Stimulated activated CD8-positive, alpha-beta memory T cell treated with anti-CD3 and anti-CD28 coated beads, Interleukin-4, amount 100 ng/mL, for 24 hours (primary cell): ENCODE data around the gene OR8G5.
"Not testable (repeated sequence)": the region's sequence is repeated elsewhere in the genome, so short reads cannot be mapped to it uniquely, and the experiment has no call there.

Experiments
- DNase-seq: peaks from one replicate; pipeline ENCODE4 v3.0.0-alpha.2; 2020; ENCODE audit warnings: low read depth

The OR8G5 gene, protein sequence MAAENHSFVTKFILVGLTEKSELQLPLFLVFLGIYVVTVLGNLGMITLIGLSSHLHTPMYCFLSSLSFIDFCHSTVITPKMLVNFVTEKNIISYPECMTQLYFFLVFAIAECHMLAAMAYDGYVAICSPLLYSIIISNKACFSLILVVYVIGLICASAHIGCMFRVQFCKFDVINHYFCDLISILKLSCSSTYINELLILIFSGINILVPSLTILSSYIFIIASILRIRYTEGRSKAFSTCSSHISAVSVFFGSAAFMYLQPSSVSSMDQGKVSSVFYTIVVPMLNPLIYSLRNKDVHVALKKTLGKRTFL

GRCh38 chr11:124256076-124256475 is at the start of gene OR8G5:
OR8G5 (plus strand) TSS chr11:124256376; CDS start chr11:124264932, 8,556 bp downstream.
- no peak for DNase-seq

DNA sequence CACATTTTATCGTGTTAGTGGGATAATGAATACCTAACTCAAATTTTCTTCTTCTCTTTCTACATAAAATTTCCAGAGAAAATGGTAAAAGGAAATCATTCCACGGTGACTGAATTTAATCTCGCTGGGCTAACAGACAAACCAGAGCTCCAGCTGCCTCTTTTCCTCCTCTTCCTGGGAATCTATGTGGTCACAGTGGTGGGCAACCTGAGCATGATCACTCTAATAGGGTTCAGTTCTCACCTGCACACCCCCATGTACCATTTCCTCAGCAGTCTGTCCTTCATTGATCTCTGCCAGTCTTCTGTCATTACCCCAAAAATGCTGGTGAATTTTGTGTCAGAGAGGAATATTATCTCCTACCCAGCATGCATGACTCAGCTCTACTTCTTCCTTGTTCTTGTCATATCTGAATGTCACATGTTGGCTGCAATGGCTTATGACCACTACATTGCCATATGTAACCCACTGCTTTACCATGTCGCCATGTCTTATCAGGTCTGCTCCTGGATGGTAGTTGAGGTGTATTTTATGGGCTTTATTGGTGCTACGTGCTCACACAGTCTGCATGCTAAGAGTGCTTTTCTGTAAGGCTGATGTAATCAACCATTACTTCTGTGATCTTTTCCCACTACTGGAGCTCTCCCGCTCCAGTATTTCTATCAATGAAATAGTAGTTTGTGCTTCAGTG is 48.9 kb upstream of the OR8G5 start:
- no peak for DNase-seq

DNA sequence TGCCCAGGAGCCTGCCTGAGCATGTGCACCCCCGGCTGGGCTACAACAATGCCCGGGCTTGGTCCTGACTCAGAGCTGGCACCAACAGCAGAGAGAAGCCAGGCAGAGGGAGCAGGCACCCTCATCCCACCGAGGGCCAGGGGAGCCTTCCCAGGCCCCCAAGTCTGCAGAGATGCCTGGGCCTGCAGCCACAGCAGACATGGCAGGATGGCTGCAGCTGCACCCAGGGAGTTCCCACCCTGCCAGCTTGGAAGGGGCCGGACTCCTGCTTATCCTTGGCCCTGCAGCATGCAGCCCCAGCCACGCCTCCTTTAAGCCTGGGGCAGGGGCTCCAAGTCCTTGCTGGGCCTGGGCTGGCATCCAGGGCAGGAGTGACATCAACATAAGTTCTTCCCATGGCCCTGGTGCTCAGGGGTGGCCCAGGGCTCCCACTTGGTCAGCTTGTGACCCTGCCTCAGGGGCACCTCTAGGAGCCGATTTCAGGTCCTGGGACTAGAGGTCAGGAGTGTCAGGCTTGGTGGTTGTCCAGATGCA is 46.3 kb upstream of the OR8G5 start:
- no peak for DNase-seq

GRCh38 chr11:124210421-124210820 is 45.8 kb upstream of the OR8G5 start:
- no peak for DNase-seq

DNA sequence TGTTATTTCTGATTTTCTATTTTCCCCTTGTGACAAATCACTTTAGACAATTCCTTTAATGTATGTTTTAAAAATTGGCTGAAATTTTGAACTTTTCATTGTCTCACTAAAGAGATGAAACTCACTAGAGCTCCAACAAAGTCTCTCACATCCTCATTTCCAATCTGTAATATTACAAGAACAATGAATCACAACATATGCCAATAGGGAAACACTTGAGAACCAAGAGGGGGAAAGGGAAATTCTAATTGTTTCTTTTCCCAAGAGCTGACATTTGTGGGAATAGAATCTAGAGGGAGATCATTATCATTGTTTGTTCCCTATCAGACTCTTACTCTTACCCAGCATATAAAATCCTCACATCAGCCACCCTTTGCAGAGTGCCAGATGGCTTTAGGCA is 44.9 kb upstream of the OR8G5 start:
- no peak for DNase-seq

DNA sequence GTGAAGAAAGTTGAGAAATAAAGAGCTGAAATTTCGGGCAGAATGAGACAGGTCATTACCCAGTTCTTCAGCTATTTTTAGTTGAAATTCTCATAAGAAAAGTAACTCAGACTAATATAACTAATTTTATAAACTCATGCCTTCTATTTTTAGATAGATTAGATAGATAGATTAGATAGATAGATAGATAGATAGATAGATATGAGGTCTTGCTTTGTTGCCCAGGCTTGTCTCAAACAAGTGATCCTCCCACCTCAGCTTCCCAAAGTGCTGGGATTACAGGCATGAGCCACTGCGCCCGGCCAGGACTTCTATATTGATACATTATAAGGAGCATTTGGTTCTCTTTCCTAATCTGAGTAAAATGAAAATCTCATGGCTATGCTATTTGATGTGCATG is 42.1 kb upstream of the OR8G5 start:
- no peak for DNase-seq

DNA sequence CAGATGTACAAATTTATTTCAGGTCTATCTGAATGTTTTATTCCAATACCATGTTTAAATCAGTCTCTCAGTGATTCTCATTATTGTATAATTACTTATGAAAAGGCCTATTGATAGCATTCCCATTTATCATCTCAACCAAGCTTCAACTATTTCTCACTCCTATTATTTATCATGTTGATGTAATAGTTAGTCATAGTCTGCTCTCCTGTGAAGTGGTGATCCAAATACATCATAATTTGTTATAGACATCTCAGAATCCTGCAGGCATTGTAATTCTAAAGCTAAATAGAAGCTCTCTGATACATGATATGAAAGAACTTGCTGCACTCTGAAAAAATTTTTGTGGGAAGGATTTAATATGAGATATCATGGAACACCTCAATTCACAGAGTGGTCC is 37.0 kb upstream of the OR8G5 start:
- no peak for DNase-seq

GRCh38 chr11:124222407-124222806 is 33.8 kb upstream of the OR8G5 start:
- no peak for DNase-seq

DNA sequence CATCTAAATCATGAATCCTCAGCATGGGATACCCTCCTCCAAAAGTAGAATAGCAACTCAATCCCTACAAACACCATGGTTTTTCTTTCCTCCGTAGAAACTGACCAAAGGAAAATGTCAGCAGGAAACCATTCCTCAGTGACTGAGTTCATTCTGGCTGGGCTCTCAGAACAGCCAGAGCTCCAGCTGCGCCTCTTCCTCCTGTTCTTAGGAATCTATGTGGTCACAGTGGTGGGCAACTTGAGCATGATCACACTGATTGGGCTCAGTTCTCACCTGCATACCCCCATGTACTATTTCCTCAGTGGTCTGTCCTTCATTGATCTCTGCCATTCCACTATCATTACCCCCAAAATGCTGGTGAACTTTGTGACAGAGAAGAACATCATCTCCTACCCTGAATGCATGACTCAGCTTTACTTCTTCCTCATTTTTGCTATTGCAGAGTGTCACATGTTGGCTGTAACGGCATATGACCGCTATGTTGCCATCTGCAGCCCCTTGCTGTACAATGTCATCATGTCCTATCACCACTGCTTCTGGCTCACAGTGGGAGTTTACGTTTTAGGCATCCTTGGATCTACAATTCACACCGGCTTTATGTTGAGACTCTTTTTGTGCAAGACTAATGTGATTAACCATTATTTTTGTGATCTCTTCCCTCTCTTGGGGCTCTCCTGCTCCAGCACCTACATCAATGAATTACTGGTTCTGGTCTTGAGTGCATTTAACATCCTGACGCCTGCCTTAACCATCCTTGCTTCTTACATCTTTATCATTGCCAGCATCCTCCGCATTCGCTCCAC is 31.4 kb upstream of the OR8G5 start:
- not testable (repeated sequence) for DNase-seq

GRCh38 chr11:124225471-124225870 is 30.7 kb upstream of the OR8G5 start:
- DNase-seq, result no peak

DNA sequence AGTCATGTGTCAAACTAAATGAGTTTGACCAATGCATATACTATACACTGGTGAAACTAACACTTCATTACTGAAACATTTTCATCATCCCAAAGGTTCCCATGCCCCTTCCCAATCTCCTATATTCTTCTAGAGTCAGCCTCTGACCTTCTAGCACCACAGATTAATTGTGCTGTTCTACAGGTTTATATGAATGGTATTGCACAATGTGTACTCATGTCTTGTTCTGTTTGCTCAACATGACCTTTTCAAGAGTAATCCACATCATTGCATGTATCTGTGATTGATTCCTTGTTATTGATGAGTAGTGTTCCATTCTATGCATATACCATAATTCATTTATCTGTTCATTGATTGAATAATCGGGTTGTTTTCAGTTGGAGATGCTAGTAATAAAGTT is 22.8 kb upstream of the OR8G5 start:
- no peak for DNase-seq

DNA sequence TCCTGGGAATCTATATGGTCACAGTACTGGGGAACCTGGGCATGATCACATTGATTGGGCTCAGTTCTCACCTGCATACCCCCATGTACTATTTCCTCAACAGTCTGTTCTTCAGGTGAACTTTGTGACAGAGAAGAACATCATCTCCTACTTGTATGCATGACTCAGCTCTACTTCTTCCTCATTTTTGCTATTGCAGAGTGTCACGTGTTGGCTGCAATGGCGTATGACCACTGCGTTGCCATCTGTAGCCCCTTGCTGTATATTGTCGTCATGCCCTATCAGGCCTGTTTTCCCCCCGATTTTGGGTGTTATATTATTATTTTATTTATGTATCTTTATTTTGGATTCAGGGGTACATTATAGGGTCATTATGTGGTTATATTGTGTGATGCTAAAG is 17.7 kb upstream of the OR8G5 start:
- no peak for DNase-seq

DNA sequence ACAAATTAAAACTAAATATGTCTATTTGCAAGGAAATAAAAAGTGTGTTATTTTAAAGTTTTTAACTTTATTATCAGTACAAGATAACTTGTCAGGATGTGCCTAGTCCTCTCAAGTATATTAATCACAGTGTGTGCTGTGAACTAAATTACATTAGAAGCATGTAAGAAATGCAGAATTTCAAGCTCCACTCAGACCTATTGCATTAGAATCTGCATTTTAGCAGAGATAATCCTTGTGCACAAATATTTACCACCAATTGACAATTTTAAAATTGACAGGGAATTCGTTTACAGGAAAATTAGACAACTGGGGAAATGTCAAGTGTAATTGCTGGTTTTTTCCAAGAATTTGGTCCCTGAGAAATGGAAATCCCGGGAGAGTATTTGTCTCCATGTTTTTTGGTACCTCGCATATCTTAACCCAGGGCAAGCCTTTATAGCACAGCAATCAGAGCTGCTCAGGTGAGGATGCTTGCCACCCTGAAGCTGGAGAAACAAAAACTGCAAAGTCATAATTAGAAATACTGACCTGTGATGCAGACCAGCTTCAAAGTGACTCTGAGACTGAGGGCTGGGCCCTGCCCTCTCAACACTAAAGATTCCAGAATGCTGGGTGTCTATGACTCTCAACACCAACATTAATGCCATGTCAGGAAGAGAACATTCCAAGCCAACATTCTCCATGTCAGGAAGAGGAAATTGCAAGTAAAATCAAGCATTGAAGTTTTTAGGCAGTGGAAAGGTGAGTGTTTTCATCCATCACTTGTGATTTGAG is 15.4 kb upstream of the OR8G5 start, which contains the start of gene OR8G1:
OR8G1 (plus strand) TSS at position 475 of the 777 bp plus-strand sequence. CDS start 8,581 bp downstream, outside the sequence.
- no peak for DNase-seq

- DNase-seq, result not testable (repeated sequence)
Measured at GRCh38 chr11:124249869-124250268, 6.3 kb upstream of the OR8G5 start.

DNA sequence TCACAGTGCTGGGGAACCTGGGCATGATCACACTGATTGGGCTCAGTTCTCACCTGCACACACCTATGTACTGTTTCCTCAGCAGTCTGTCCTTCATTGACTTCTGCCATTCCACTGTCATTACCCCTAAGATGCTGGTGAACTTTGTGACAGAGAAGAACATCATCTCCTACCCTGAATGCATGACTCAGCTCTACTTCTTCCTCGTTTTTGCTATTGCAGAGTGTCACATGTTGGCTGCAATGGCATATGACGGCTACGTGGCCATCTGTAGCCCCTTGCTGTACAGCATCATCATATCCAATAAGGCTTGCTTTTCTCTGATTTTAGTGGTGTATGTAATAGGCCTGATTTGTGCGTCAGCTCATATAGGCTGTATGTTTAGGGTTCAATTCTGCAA is 8.9 kb downstream of the OR8G5 start:
- DNase-seq, result not testable (repeated sequence)

GRCh38 chr11:124270886-124271285 is 14.7 kb downstream of the OR8G5 start:
- DNase-seq, result not testable (repeated sequence)

- no peak for DNase-seq
Measured at GRCh38 chr11:124274000-124274399, 17.8 kb downstream of the OR8G5 start.

DNA sequence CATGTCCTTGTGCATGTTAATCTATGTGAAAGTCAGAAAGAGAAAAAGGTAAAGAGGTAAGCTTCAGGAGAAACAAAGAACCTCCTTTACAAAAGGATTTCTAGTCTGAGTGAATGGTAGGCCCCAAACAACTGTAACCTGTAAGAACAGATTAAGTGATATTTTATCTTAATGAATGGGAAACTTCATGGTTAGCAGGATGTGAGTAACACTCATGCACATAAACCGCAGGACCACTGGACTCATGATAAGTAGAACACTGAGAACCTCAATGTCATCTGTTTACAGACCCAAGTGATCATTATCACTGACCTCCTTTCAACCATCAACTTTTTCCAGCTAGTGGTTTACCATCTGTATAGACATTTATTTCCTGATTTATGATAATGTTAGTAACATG is 19.9 kb downstream of the OR8G5 start:
- DNase-seq, result no peak

- DNase-seq, result no peak
Measured at GRCh38 chr11:124277207-124277606, 21.0 kb downstream of the OR8G5 start.

- no peak for DNase-seq
Measured at GRCh38 chr11:124277804-124278203, 21.6 kb downstream of the OR8G5 start.

- no peak for DNase-seq
Measured at GRCh38 chr11:124278261-124278660, 22.1 kb downstream of the OR8G5 start.
